Epithelial cell of esophagus (primary cell): ENCODE measurements around the gene LIPA.
"Not testable (repeated sequence)": the region's sequence is repeated elsewhere in the genome, so short reads cannot be mapped to it uniquely, and the experiment has no call there.

Experiments used
- DNase-seq: peaks from one replicate; pipeline ENCODE4 v3.0.0; 2010; ENCODE audit warnings: low read depth
- H3K4me3 ChIP-seq: 2 replicates; pipeline ENCODE4 v1.5.1; 2011; ENCODE audit warnings: mild to moderate bottlenecking, low read length, control low read depth
- CTCF ChIP-seq: IDR thresholded peaks from 2 replicates; pipeline ENCODE4 v1.5.1; 2011; ENCODE audit warnings: low read depth, mild to moderate bottlenecking, low read length, control low read depth, inconsistent platforms; ENCODE audit not compliant: insufficient read depth; ENCODE audit errors: missing control alignments

Gene LIPA

GRCh38 chr10:89250865-89251408 lies 638 bp downstream of the LIPA start:
- TF ChIP-seq CTCF = no peak
- no peak for DNase-seq
- H3K4me3 ChIP-seq = peak overlapping the region; percentile 74

- no peak for DNase-seq
- H3K4me3 ChIP-seq = no peak overlapping the region
- no peak for TF ChIP-seq CTCF
These were observed 2.6 kb downstream of the LIPA start for GRCh38 chr10:89248990-89249389.

- DNase-seq, H3K4me3 ChIP-seq: not testable (repeated sequence)
These were observed 4.0 kb downstream of the LIPA start for GRCh38 chr10:89247623-89248022.

GRCh38 chr10:89245802-89246201 lies 5.8 kb downstream of the LIPA start:
- DNase-seq = no peak
- H3K4me3 ChIP-seq = no peak overlapping the region
- no peak for TF ChIP-seq CTCF

GRCh38 chr10:89242840-89243568 lies 8.6 kb downstream of the LIPA start:
- DNase-seq = no peak
- TF ChIP-seq CTCF = no peak
- no peak overlapping the region for H3K4me3 ChIP-seq

- peak; percentile 47 for DNase-seq
- no peak overlapping the region for H3K4me3 ChIP-seq
- TF ChIP-seq CTCF = no peak
These were observed 9.3 kb downstream of the LIPA start for GRCh38 chr10:89242345-89242684.

GRCh38 chr10:89241486-89242344 lies 9.9 kb downstream of the LIPA start:
- peak; percentile 57 for DNase-seq

More at GRCh38 chr10:89241486-89242344, 9.9 kb downstream of the LIPA start:
- TF ChIP-seq CTCF = no peak
- no peak overlapping the region for H3K4me3 ChIP-seq
